ENCODE results near the gene EIF2S2. TPM values are rescaled to one million over a fixed set of nuclear protein-coding genes. Genes with fewer than 3 reads are reported as not detected.

The EIF2S2 gene
- total and polyA plus RNA-seq, 2 experiments from 2014 or later = 124 to 194 TPM

- no peaks in the 10 kb centered on the region for H3F3A ChIP-seq (replicated peaks; ENCODE audit: low read depth)
- no peak for ATAC-seq
- H3K4me2 ChIP-seq = no peak overlapping the region
- Mint-ChIP-seq H3K27me3 (ENCODE audit: insufficient read depth, low read depth, poor library complexity) (peaks cover 6% of the 10 kb centered on the region), H3K4me3 (no peak overlapping the region), H3K36me3 (ENCODE audit: low read depth) (no peaks in the 10 kb centered on the region), H3K9me3 (no peaks in the 10 kb centered on the region), H3K4me1 (peaks cover 38% of the 10 kb centered on the region), H3K27ac (no peak overlapping the region)
- no peaks in the 10 kb centered on the region for H3K36me3 ChIP-seq (ENCODE audit: insufficient read depth)
- H3K27ac ChIP-seq (ENCODE audit: low read depth) = no peak overlapping the region
- no peak overlapping the region for H3K4me3 ChIP-seq
- no peaks in the 10 kb centered on the region for H3K27me3 ChIP-seq (ENCODE audit: insufficient read depth)
- peaks cover 35% of the 10 kb centered on the region for H3K4me1 ChIP-seq (ENCODE audit: insufficient read depth)
- peaks cover 73% of the 10 kb centered on the region for H4K20me1 ChIP-seq (replicated peaks; ENCODE audit: insufficient read depth)
- H3K9me2 ChIP-seq (ENCODE audit: insufficient read depth) = no peaks in the 10 kb centered on the region; the same call in 1 of the 2 replicates
- TF ChIP-seq ZNF462 (CRISPR knock-in tag; IDR thresholded peaks at IDR 0.05) (no peak), EZH2 (IDR thresholded peaks at IDR 0.05; ENCODE audit: low read depth, unreplicated experiment) (no peak), ZNF114 (CRISPR knock-in tag; IDR thresholded peaks at IDR 0.05) (no peak), POLR2AphosphoS5 (IDR thresholded peaks at IDR 0.05; ENCODE audit: low read depth) (no peak), STAT1 (IDR thresholded peaks at IDR 0.05; ENCODE audit: unreplicated experiment) (no peak), ETS1 (IDR thresholded peaks at IDR 0.05) (no peak)
- no peak for DNase-seq (ENCODE audit: low spot score)
- H3K79me2 ChIP-seq (replicated peaks; ENCODE audit: insufficient read depth) = peaks cover 92% of the 10 kb centered on the region
- H2AFZ ChIP-seq = no peak overlapping the region
Observed at GRCh38 chr20:34043025-34043424, 69.0 kb downstream of the EIF2S2 start.
